H1 (cell line): ENCODE measurements around the gene TNFRSF14. TPM values are rescaled to one million over a fixed set of nuclear protein-coding genes. Genes with fewer than 3 reads are reported as not detected.
A peak's percentile ranks its signal among the peaks of the same experiment; 100 is the strongest.

ENCODE experiments used
- CTCF ChIA-PET: fragments of 300-600 bp; sonication (Branson Sonifier 250); formaldehyde crosslinking; loops from one replicate; lab custom pipeline; 2021; ENCODE audit not compliant: partially characterized antibody; lab: Charles Lee
- POLR2A ChIA-PET: fragments of 300-600 bp; sonication (Branson Sonifier 250); formaldehyde crosslinking; loops from one replicate; lab custom pipeline; 2021; ENCODE audit warnings: inconsistent platforms; ENCODE audit not compliant: partially characterized antibody; lab: Charles Lee
- DNase-seq, 2 experiments: peaks; one replicate each; pipeline versions ENCODE4 v3.0.0 to v3.0.0-alpha.2; 2010 to 2022; ENCODE audit warnings: low spot score in 2 of 2, low read depth in 1 of 2, mixed read lengths in 1 of 2
- FAIRE-seq: peaks from 2 replicates; lab custom pipeline; 2011; peaks lifted over from hg19 to GRCh38; lab: Jason Lieb, UNC
- H2AFZ ChIP-seq: 2 replicates; pipeline ENCODE4 v1.8.1; 2012; ENCODE audit warnings: low read length, inconsistent platforms
- H2AK5ac ChIP-seq: 2 replicates; pipeline ENCODE4 v1.6.1; 2013; ENCODE audit warnings: low read depth, low read length
- H2BK120ac ChIP-seq: replicated peaks from 2 replicates; pipeline ENCODE3; 2013; ENCODE audit warnings: low read depth, low read length, inconsistent platforms
- H2BK12ac ChIP-seq: 2 replicates; pipeline ENCODE4 v1.6.1; 2013; ENCODE audit warnings: low read depth, low read length
- H2BK15ac ChIP-seq: 2 replicates; pipeline ENCODE4 v1.6.1; 2013; ENCODE audit warnings: low read length
- H2BK20ac ChIP-seq: 2 replicates; pipeline ENCODE4 v1.6.1; 2013; ENCODE audit warnings: low read length
- H2BK5ac ChIP-seq: 2 replicates; pipeline ENCODE4 v1.6.1; 2013; ENCODE audit warnings: low read depth, low read length
- H3K14ac ChIP-seq: 2 replicates; pipeline ENCODE4 v1.6.1; 2013; ENCODE audit warnings: inconsistent platforms; ENCODE audit not compliant: insufficient read length
- H3K18ac ChIP-seq: 2 replicates; pipeline ENCODE4 v1.6.1; 2013; ENCODE audit warnings: low read length; ENCODE audit errors: extremely low read depth
- H3K23ac ChIP-seq: 2 replicates; pipeline ENCODE4 v1.6.1; 2013; ENCODE audit warnings: inconsistent platforms; ENCODE audit not compliant: insufficient read length
- H3K23me2 ChIP-seq: 2 replicates; pipeline ENCODE4 v1.6.1; 2013; ENCODE audit warnings: low read depth, low read length
- H3K27ac ChIP-seq: 2 replicates; pipeline ENCODE4 v1.6.1; 2011; ENCODE audit warnings: low read depth, low read length, inconsistent platforms
- H3K27me3 ChIP-seq, 4 experiments: replicated peaks in 1 of 4; 1 replicate in 1 of 4; 2 replicates in 3 of 4; pipeline versions ENCODE4 v1.6.1 to v1.8.1; 2011 to 2013; ENCODE audit warnings: low read length in 3 of 4, mild to moderate bottlenecking in 3 of 4, inconsistent platforms in 2 of 4, mixed read lengths in 2 of 4, moderate library complexity in 1 of 4; ENCODE audit not compliant: control insufficient read depth in 3 of 4, insufficient read depth in 3 of 4; ENCODE audit errors: extremely low read depth in 1 of 4
- H3K36me3 ChIP-seq, 4 experiments: 2 replicates each; pipeline versions ENCODE4 v1.6.1 to v1.8.1; 2011 to 2013; ENCODE audit warnings: mild to moderate bottlenecking in 4 of 4, low read length in 3 of 4, moderate library complexity in 2 of 4, control low read depth in 1 of 4, inconsistent platforms in 1 of 4; ENCODE audit not compliant: insufficient read depth in 4 of 4, control insufficient read depth in 2 of 4
- H3K4ac ChIP-seq: replicated peaks from 2 replicates; pipeline ENCODE3; 2013; ENCODE audit warnings: low read length, low read depth, mixed read lengths, inconsistent platforms; ENCODE audit not compliant: insufficient read length
- H3K4me1 ChIP-seq, 4 experiments: replicated peaks in 1 of 4; 1 replicate in 1 of 4; 2 replicates in 3 of 4; pipeline versions ENCODE4 v1.6.1 to v1.8.1; 2011 to 2013; ENCODE audit warnings: low read length in 3 of 4, inconsistent platforms in 2 of 4, mixed read lengths in 1 of 4; ENCODE audit not compliant: insufficient read depth in 4 of 4, control insufficient read depth in 3 of 4
- H3K4me2 ChIP-seq, 2 experiments: 2 replicates each; pipeline versions ENCODE4 v1.6.1 to v1.8.1; 2011 to 2013; ENCODE audit warnings: low read depth in 2 of 2, low read length in 2 of 2, control low read depth in 1 of 2, inconsistent platforms in 1 of 2, mild to moderate bottlenecking in 1 of 2; ENCODE audit not compliant: insufficient read depth in 1 of 2
- H3K4me3 ChIP-seq, 4 experiments: fragments of 200-600, 300-600 bp in 1 of 4; sonication (generic), shearing (Covaris generic), sonication (Bioruptor Twin) in 1 of 4; 2 replicates each; pipeline versions ENCODE4 v1.5.1 to v1.8.1; 2011 to 2016; ENCODE audit warnings: low read length in 4 of 4, low read depth in 3 of 4, control low read depth in 2 of 4, inconsistent platforms in 2 of 4, mild to moderate bottlenecking in 2 of 4, mixed read lengths in 1 of 4, moderate library complexity in 1 of 4; ENCODE audit not compliant: insufficient read depth in 2 of 4; ENCODE audit errors: extremely low read depth in 1 of 4
- H3K56ac ChIP-seq: replicated peaks from 2 replicates; pipeline ENCODE3; 2013; ENCODE audit warnings: low read depth, mild to moderate bottlenecking, mixed read lengths, low read length, inconsistent platforms; ENCODE audit not compliant: insufficient read length
- H3K79me1 ChIP-seq: 2 replicates; pipeline ENCODE4 v1.6.1; 2013; ENCODE audit warnings: low read depth, low read length, control low read depth
- H3K79me2 ChIP-seq, 2 experiments: 2 replicates each; pipeline versions ENCODE4 v1.6.1 to v1.8.1; 2012 to 2013; ENCODE audit warnings: low read length in 2 of 2, mild to moderate bottlenecking in 2 of 2, inconsistent platforms in 1 of 2; ENCODE audit not compliant: insufficient read depth in 2 of 2, control insufficient read depth in 1 of 2
- H3K9ac ChIP-seq, 4 experiments: replicated peaks in 1 of 4; 1 replicate in 1 of 4; 2 replicates in 3 of 4; pipeline versions ENCODE4 v1.6.1 to v1.8.1; 2011 to 2013; ENCODE audit warnings: low read depth in 3 of 4, low read length in 3 of 4, control low read depth in 2 of 4, mild to moderate bottlenecking in 2 of 4, moderate library complexity in 2 of 4, inconsistent platforms in 1 of 4; ENCODE audit errors: extremely low read depth in 1 of 4
- H3K9me3 ChIP-seq, 2 experiments: 2 replicates each; pipeline versions ENCODE4 v1.6.1 to v1.8.1; 2012 to 2013; ENCODE audit warnings: mild to moderate bottlenecking in 2 of 2, moderate library complexity in 2 of 2, control low read depth in 1 of 2, inconsistent platforms in 1 of 2, low read depth in 1 of 2, low read length in 1 of 2, mixed read lengths in 1 of 2; ENCODE audit not compliant: insufficient read depth in 2 of 2
- H4K20me1 ChIP-seq, 2 experiments: replicated peaks in 1 of 2; 2 replicates each; pipeline versions ENCODE3 to v1.8.1; 2011 to 2013; ENCODE audit warnings: inconsistent platforms in 2 of 2, low read length in 2 of 2, mild to moderate bottlenecking in 1 of 2; ENCODE audit not compliant: insufficient read depth in 2 of 2, control insufficient read depth in 1 of 2
- H4K5ac ChIP-seq: 2 replicates; pipeline ENCODE4 v1.6.1; 2013; ENCODE audit warnings: low read length, low read depth, mixed read lengths, inconsistent platforms; ENCODE audit not compliant: insufficient read length
- H4K8ac ChIP-seq: 2 replicates; pipeline ENCODE4 v1.8.0; 2013; ENCODE audit warnings: mild to moderate bottlenecking, moderate library complexity, low read length, inconsistent platforms; ENCODE audit not compliant: insufficient read depth; ENCODE audit errors: extremely low read depth
- H4K91ac ChIP-seq: replicated peaks from 2 replicates; pipeline ENCODE3; 2013; ENCODE audit warnings: low read length, mixed read lengths, inconsistent platforms; ENCODE audit not compliant: insufficient read length
- BRCA1 ChIP-seq: IDR thresholded peaks from 2 replicates; pipeline ENCODE4 v1.6.1; 2012; ENCODE audit warnings: low read depth, low read length, improper control_type of control experiment
- CTCF ChIP-seq, 3 experiments: IDR thresholded peaks; 1 replicate in 2 of 3; 2 replicates in 1 of 3; pipeline versions ENCODE4 v1.5.1 to v1.6.1; 2011; ENCODE audit warnings: low read length in 3 of 3, mild to moderate bottlenecking in 3 of 3, inconsistent platforms in 2 of 3, low read depth in 1 of 3, moderate library complexity in 1 of 3; ENCODE audit not compliant: insufficient read depth in 1 of 3; ENCODE audit errors: control extremely low read depth in 1 of 3
- NRF1 ChIP-seq: IDR thresholded peaks from 2 replicates; pipeline ENCODE4 v1.6.1; 2011; ENCODE audit warnings: mild to moderate bottlenecking, low read depth, low read length, improper control_type of control experiment
- PHF8 ChIP-seq: fragments of 200-600 bp; sonication (generic); conservative IDR thresholded peaks from 2 replicates; pipeline ENCODE4 v1.7.1; 2012; ENCODE audit warnings: low read depth, mild to moderate bottlenecking, inconsistent platforms, low read length, moderate library complexity
- POLR2A ChIP-seq, 2 experiments: IDR thresholded peaks; 1 replicate in 1 of 2; 2 replicates in 1 of 2; pipeline ENCODE4 v1.6.1; 2011; ENCODE audit warnings: low read depth in 2 of 2, low read length in 2 of 2, mild to moderate bottlenecking in 2 of 2; ENCODE audit errors: control extremely low read depth in 1 of 2
- POU5F1 ChIP-seq: IDR thresholded peaks from 2 replicates; pipeline ENCODE4 v1.6.1; 2011; ENCODE audit warnings: low read depth, mild to moderate bottlenecking, low read length, moderate library complexity
- RNF2 ChIP-seq: fragments of 200-900, 300-1000 bp; sonication (generic); IDR thresholded peaks from 2 replicates; pipeline ENCODE4 v1.7.1; 2016; ENCODE audit warnings: borderline replicate concordance, low read depth, mild to moderate bottlenecking, antibody characterized with exemption, low read length; ENCODE audit not compliant: poor library complexity, severe bottlenecking; ENCODE audit errors: missing control alignments
- SIN3A ChIP-seq, 2 experiments: IDR thresholded peaks in 1 of 2; conservative IDR thresholded peaks in 1 of 2; 2 replicates each; pipeline ENCODE4 v1.6.1; 2011 to 2012; ENCODE audit warnings: low read length in 2 of 2, improper control_type of control experiment in 1 of 2, low read depth in 1 of 2, mild to moderate bottlenecking in 1 of 2
- SP1 ChIP-seq: IDR thresholded peaks from 2 replicates; pipeline ENCODE4 v1.6.1; 2011; ENCODE audit warnings: low read depth, low read length
- WGBS, 2 experiments: shearing (Covaris generic) in 1 of 2; methylation state at CpG; one replicate each; pipeline versions ENCODE4 v1.1.6 to v1.1.7; 2013 to 2015; ENCODE audit warnings: low lambda C conversion rate in 2 of 2, mixed read lengths in 2 of 2, inconsistent platforms in 1 of 2, low coverage in 1 of 2, missing lambda C conversion rate in 1 of 2; ENCODE audit not compliant: insufficient replicate concordance in 2 of 2, insufficient coverage in 1 of 2, insufficient read length in 1 of 2; ENCODE audit errors: extremely low coverage in 1 of 2, missing lambda C conversion rate in 1 of 2; 5-methylcytosine and 5-hydroxymethylcytosine counted together
- polyA plus RNA-seq, 7 experiments: library from polyadenylated mRNA; depleted of rRNA in 3 of 7; stranded (reverse) in 5 of 7; unstranded in 2 of 7; fragments of >200 nt in 5 of 7; fragments of 200-250 nt in 2 of 7; gene quantifications; 1 replicate in 5 of 7; 2 replicates in 1 of 7; 4 replicates in 1 of 7; pipeline versions ENCODE4 v1.2.1 to v1.2.3, GENCODE V29; 2011 to 2013; ENCODE audit warnings: missing spikeins in 2 of 7, mixed read lengths in 2 of 7
- total RNA-seq: library from RNA; stranded (reverse); fragmentation: NEBNext Ultra II Directional; extraction: Animal tissue kit (Norgen Biotek cat#: 25700); gene quantifications from 2 replicates; pipeline ENCODE4 v1.2.1, GENCODE V29; 2021

TNFRSF14 gene
- total and polyA plus RNA-seq, 2 of the 8 experiments (the other 6 are each of a cell fraction or from before 2014, with no cell fraction given): 0.36 to 0.50 TPM

GRCh38 chr1:2506901-2507565, 49.1 kb upstream of the TNFRSF14 start:
- Histone ChIP-seq H3K18ac (no peak overlapping the region), H3K36me3 (peaks cover 8 to 31% (median 19%) of the 10 kb centered on the region in 4 experiments; a peak in 6 of 8 replicates), H4K5ac (no peak overlapping the region), H3K27me3 (no peaks in the 10 kb centered on the region; a peak in 1 of 7 replicates), H2BK120ac (no peak overlapping the region), H3K79me1 (no peaks in the 10 kb centered on the region; the same call in 1 of the 2 replicates), H2BK12ac (no peak overlapping the region), H2AK5ac (no peak overlapping the region), H2BK5ac (no peak overlapping the region), H3K9ac (no peak overlapping the region), H3K23me2 (no peaks in the 10 kb centered on the region), H3K14ac (no peak overlapping the region), H4K20me1 (peaks cover 6 to 20% of the 10 kb centered on the region in 2 experiments), H4K8ac (peak overlapping the region; percentile 79; the same call in 1 of the 2 replicates), H2BK20ac (no peak overlapping the region), H3K4me2 (no peak overlapping the region), H3K56ac (no peak overlapping the region), H3K79me2 (no peaks in the 10 kb centered on the region), H4K91ac (no peak overlapping the region), H2AFZ (no peak overlapping the region), H3K27ac (no peak overlapping the region), H3K9me3 (no peaks in the 10 kb centered on the region), H3K4me1 (no peaks in the 10 kb centered on the region; a peak in 1 of 7 replicates), H3K23ac (no peak overlapping the region), H3K4me3 (no peak overlapping the region), H3K4ac (no peak overlapping the region), H2BK15ac (no peak overlapping the region)
- CTCF ChIA-PET: interaction anchor here (1.1 to 2.4 kb wide), 8 partner anchors 8 to 92 kb away, joined by 3 to 9 read pairs (median 4); no protein-coding TSS in a partner anchor
- FAIRE-seq (no peak), DNase-seq (no peak)
- 73% methylated on average over 12 of the region's 15 CpGs; no CpG with 5 or more reads in 1 of the 2 experiments for WGBS, 2 experiments
- POLR2A ChIA-PET: interaction anchor here (0.7 to 2.8 kb wide), 6 partner anchors 10 to 333 kb away, joined by 3 to 11 read pairs (median 4); partner anchors contain the start of gene PANK4
- TF ChIP-seq RNF2 (no peak), SP1 (no peak), CTCF (IDR thresholded peaks at IDR 0.05; ENCODE audit: control extremely low read depth in 1 of 3, insufficient read depth in 1 of 3, low read depth in 1 of 3, low read length in 3 of 3) (no peak), POU5F1 (no peak), BRCA1 (no peak), PHF8 (no peak), NRF1 (no peak), SIN3A (conservative IDR thresholded peaks at IDR 0.05 in 1 of 2, IDR thresholded peaks at IDR 0.05 in 1 of 2; ENCODE audit: low read depth in 1 of 2, low read length in 2 of 2) (no peak), POLR2A (IDR thresholded peaks at IDR 0.05; ENCODE audit: control extremely low read depth in 1 of 2, low read depth in 2 of 2, low read length in 2 of 2) (no peak)
